Esophagus squamous epithelium (tissue), 5 donors: ENCODE data around the gene RCAN2. TPM values are rescaled to one million over a fixed set of nuclear protein-coding genes. Genes with fewer than 3 reads are reported as not detected.

ENCODE experiments used
- DNase-seq: peaks from one replicate; lab custom pipeline; 2025; lab: John Stamatoyannopoulos, UW
- H3K27ac ChIP-seq, 4 donors: fragments of 200-600 bp; sonication (generic); one replicate each; pipeline ENCODE4 v1.5.1; 2016 to 2019; ENCODE audit warnings: mild to moderate bottlenecking in 1 of 4
- H3K27me3 ChIP-seq, 4 donors: fragments of 200-600 bp; sonication (generic); 1 replicate in 3 of 4; 2 replicates in 1 of 4; pipeline versions ENCODE4 v1.5.1 to v1.6.0; 2017 to 2021; ENCODE audit warnings: antibody characterized with exemption in 1 of 4
- H3K36me3 ChIP-seq, 3 donors: fragments of 200-600 bp; sonication (generic); one replicate each; pipeline ENCODE4 v1.5.1; 2016 to 2019
- H3K4me1 ChIP-seq, 3 donors: fragments of 200-600 bp; sonication (generic); one replicate each; pipeline ENCODE4 v1.5.1; 2017 to 2019
- H3K4me3 ChIP-seq, 4 donors: fragments of 200-600 bp; sonication (generic); 1 replicate in 3 of 4; 2 replicates in 1 of 4; pipeline ENCODE4 v1.5.1; 2016 to 2019; ENCODE audit warnings: mild to moderate bottlenecking in 2 of 4, moderate library complexity in 1 of 4
- H3K9me3 ChIP-seq, 3 donors: fragments of 200-600 bp; sonication (generic); one replicate each; pipeline ENCODE4 v1.5.1; 2016 to 2019
- POLR2A ChIP-seq, 4 donors: fragments of 450-650 bp; IDR thresholded peaks; one replicate each; pipeline ENCODE4 v1.6.1; 2017; ENCODE audit warnings: antibody characterized with exemption in 4 of 4, mild to moderate bottlenecking in 4 of 4, moderate library complexity in 3 of 4
- WGBS, 2 donors: methylation state at CpG; one replicate each; pipeline ENCODE4 v1.1.5; 2018; 5-methylcytosine and 5-hydroxymethylcytosine counted together
- intact Hi-C: fragments of 100-400 bp; cut with DNase I; formaldehyde crosslinking; loops from one replicate; pipeline ENCODE4 v1.15.0; 2022
- total RNA-seq, 4 donors: library from RNA; depleted of rRNA; stranded (reverse); fragments of >200 nt; gene quantifications; one replicate each; pipeline ENCODE4 v1.1.0, GENCODE V29; 2016
- TF ChIP-seq, protein P1 (sequence below), 6 experiments: fragments of 450-650 bp in 4 of 6; fragments of 200-600 bp in 2 of 6; sonication (generic) in 2 of 6; IDR thresholded peaks; one replicate each; pipeline ENCODE4 v1.5.1; 2016 to 2019; ENCODE audit warnings: antibody characterized with exemption in 6 of 6, mild to moderate bottlenecking in 4 of 6, moderate library complexity in 4 of 6
- donor health status: DM: yes; HTN: yes; CAD: no.

RCAN2 gene
- total RNA-seq, 4 donors from 2014 or later: 1.4 to 12.4 (median 4.0) TPM

DNA sequence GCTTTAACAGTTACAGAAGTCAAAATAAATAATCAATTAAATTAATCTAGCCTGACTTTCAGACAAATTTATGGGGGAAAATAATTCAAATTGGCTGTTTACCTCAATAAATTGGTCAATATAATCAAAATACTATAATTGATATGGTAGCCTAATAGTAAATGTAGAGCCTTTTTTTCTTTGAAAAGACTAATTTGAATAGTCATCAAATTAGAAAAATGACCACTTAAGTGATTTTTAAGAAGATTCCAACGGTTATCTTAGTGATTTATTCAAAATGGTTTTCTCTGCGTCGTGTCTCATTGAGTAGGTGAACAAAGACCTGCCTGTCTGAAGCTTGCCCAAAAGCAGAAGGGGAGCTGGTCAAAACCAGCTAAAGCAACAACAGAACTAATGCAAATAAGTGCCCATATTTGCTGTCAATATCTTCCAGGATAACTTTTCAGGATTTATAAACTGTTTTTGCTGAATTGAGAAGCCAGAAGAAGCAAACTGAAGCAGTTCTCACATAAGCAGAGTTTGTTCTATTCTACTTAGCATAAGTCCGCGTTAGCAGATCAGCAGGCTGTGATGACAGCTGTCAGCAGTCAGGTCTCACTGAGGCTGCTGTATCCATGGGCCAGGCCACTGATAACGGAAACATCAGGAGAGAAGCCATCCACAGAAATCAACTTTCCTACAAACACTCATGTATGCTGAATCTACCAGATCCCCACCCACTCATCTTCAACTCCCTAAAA is 7.0 kb downstream of the RCAN2 start:
- no peak for DNase-seq
- H3K9me3 ChIP-seq: no peaks in the 10 kb centered on the region
- H3K4me3 ChIP-seq: no peak overlapping the region
- TF ChIP-seq, protein P1, sequence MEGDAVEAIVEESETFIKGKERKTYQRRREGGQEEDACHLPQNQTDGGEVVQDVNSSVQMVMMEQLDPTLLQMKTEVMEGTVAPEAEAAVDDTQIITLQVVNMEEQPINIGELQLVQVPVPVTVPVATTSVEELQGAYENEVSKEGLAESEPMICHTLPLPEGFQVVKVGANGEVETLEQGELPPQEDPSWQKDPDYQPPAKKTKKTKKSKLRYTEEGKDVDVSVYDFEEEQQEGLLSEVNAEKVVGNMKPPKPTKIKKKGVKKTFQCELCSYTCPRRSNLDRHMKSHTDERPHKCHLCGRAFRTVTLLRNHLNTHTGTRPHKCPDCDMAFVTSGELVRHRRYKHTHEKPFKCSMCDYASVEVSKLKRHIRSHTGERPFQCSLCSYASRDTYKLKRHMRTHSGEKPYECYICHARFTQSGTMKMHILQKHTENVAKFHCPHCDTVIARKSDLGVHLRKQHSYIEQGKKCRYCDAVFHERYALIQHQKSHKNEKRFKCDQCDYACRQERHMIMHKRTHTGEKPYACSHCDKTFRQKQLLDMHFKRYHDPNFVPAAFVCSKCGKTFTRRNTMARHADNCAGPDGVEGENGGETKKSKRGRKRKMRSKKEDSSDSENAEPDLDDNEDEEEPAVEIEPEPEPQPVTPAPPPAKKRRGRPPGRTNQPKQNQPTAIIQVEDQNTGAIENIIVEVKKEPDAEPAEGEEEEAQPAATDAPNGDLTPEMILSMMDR (IDR thresholded peaks at IDR 0.05): no peak
- TF ChIP-seq POLR2A (IDR thresholded peaks at IDR 0.05): no peak
- WGBS, 2 donors: 63 to 71% methylated on average over 6 of the region's 6 CpGs
- no peaks in the 10 kb centered on the region for H3K36me3 ChIP-seq
- H3K27me3 ChIP-seq: peaks cover 0 to 18% (median 0%) of the 10 kb centered on the region in 4 donors
- no peak overlapping the region for H3K27ac ChIP-seq
- intact Hi-C loops: no loop called here
- no peaks in the 10 kb centered on the region for H3K4me1 ChIP-seq

DNA sequence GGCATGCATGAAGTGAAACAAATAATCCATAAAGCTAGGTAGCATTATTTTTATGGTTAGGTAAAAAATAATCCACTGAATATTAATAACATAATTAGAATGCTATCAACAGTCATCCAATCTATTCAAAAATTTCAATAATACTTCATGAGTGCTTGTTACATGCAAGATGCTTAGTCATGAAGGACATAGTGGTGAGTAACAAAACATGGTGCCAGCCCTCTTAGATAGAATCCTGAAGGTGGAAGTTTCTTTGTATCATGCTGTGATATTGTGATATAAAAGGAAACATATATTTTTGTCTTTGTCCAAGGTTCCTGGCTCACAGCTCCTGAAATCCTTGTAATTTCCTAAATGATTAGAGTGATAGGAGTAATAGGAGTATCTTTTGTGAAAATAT is 14.9 kb downstream of the RCAN2 start:
- Histone ChIP-seq H3K4me1 (no peaks in the 10 kb centered on the region), H3K27me3 (no peaks in the 10 kb centered on the region), H3K36me3 (no peaks in the 10 kb centered on the region), H3K4me3 (no peak overlapping the region), H3K9me3 (no peaks in the 10 kb centered on the region), H3K27ac (no peak overlapping the region)
- TF ChIP-seq, protein P1 (IDR thresholded peaks at IDR 0.05): no peak
- no peak for TF ChIP-seq POLR2A (IDR thresholded peaks at IDR 0.05)
- no peak for DNase-seq
- intact Hi-C loops: no loop called here

DNA sequence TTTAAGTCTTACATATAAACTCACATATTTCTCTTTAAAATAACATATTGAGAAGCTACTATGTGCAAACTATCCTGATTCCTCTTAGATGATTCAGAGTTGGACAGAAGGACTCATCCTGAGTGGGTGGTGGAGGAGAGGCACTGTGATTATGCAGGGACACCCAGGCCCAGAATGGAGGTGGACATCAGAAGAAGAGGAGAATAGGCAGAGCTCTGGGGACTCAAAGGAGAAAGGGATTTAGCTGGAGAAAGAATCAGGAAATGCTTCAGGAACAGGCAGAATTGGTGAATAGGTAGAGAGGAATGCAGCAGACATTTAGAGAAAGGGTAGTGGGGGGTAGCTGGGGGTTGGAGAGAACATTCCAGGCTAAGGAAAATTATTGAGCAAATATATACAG is 17.4 kb downstream of the RCAN2 start:
- Histone ChIP-seq H3K4me1 (peaks cover 0 to 5% (median 0%) of the 10 kb centered on the region in 3 donors), H3K36me3 (no peaks in the 10 kb centered on the region), H3K27ac (no peak overlapping the region), H3K9me3 (no peaks in the 10 kb centered on the region), H3K4me3 (no peak overlapping the region), H3K27me3 (no peaks in the 10 kb centered on the region)
- intact Hi-C loops: no loop called here
- DNase-seq: no peak
- TF ChIP-seq POLR2A (IDR thresholded peaks at IDR 0.05): no peak
- TF ChIP-seq, protein P1 (IDR thresholded peaks at IDR 0.05): no peak

DNA sequence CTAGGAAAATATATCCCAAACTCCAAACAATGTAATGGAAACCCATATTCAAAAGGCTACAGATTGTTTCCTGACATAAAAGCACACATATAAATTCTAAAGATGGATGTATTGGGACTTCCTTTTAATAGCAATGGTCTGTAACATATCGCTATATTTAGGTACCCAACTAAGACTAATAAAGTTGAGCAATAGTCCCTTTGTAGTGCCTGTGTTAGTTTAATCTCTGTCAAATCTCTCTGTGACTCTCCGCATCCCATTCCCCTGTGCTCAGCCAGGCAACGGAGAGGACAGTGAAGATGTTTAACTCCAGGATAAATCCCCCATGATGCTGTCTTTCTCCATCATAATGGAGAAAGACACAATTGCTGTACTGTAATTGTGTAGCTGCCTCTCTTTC is 19.0 kb downstream of the RCAN2 start:
- no peak overlapping the region for H3K4me3 ChIP-seq
- H3K9me3 ChIP-seq: no peaks in the 10 kb centered on the region
- intact Hi-C loops: no loop called here
- no peaks in the 10 kb centered on the region for H3K36me3 ChIP-seq
- DNase-seq: no peak
- no peaks in the 10 kb centered on the region for H3K27me3 ChIP-seq
- no peak overlapping the region for H3K27ac ChIP-seq
- WGBS, 2 donors: 74 to 79% methylated on average over 3 of the region's 3 CpGs
- peaks cover 0 to 11% (median 0%) of the 10 kb centered on the region in 3 donors for H3K4me1 ChIP-seq
- TF ChIP-seq POLR2A (IDR thresholded peaks at IDR 0.05): no peak
- TF ChIP-seq, protein P1 (IDR thresholded peaks at IDR 0.05): no peak

DNA sequence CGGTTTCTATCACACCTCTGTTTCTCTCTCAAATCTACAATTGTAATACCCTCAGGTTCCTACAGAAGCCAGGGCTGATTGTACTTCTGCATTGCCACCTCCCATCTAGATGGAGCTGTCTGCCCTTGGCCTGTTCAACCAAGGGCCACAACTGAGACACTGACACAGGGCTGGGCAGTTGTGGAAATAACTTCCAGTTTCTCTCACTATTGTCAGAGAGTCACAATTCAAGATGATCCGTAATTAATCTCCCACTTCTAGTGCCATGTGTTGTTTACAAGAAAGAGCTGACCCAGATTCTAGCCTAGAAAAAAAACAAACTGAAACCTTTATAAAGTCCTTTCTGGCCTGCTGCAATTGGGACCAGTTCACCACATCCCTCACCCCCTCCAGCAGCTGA is 22.2 kb downstream of the RCAN2 start:
- no peaks in the 10 kb centered on the region for H3K9me3 ChIP-seq
- no peak overlapping the region for H3K27ac ChIP-seq
- WGBS, 2 donors: 36 to 54% methylated on average over 2 of the region's 2 CpGs
- intact Hi-C loops: no loop called here
- peaks cover 0 to 11% (median 0%) of the 10 kb centered on the region in 3 donors for H3K4me1 ChIP-seq
- no peaks in the 10 kb centered on the region for H3K36me3 ChIP-seq
- H3K27me3 ChIP-seq: no peaks in the 10 kb centered on the region
- no peak for DNase-seq
- TF ChIP-seq POLR2A (IDR thresholded peaks at IDR 0.05): no peak
- TF ChIP-seq, protein P1 (IDR thresholded peaks at IDR 0.05): no peak
- H3K4me3 ChIP-seq: no peak overlapping the region
